Activated CD4-positive, alpha-beta memory T cell treated with anti-CD3 and anti-CD28 coated beads, Interleukin-2, amount 10 ng/mL, durations not matched to agents 7 days and 5 days (primary cell): ENCODE results near the gene HTR3E. TPM values are rescaled to one million over a fixed set of nuclear protein-coding genes. Genes with fewer than 3 reads are reported as not detected.
"Not testable (repeated sequence)": the region's sequence is repeated elsewhere in the genome, so short reads cannot be mapped to it uniquely, and the experiment has no call there.

Experiments
- CTCF ChIA-PET: fragments of 350-600 bp; sonication (Branson Sonifier 250); formaldehyde crosslinking; loops from one replicate; lab custom pipeline; 2021; ENCODE audit warnings: antibody characterized with exemption, inconsistent platforms; lab: Charles Lee
- POLR2A ChIA-PET: fragments of 350-600 bp; sonication (Branson Sonifier 250); formaldehyde crosslinking; loops from one replicate; lab custom pipeline; 2021; ENCODE audit warnings: antibody characterized with exemption; lab: Charles Lee
- DNase-seq: peaks from one replicate; pipeline ENCODE4 v3.0.0-alpha.2; 2020
- H3K27ac Mint-ChIP-seq: one replicate; pipeline ENCODE4 v1.8.0; 2021; ENCODE audit warnings: mild to moderate bottlenecking, mixed read lengths
- H3K27me3 Mint-ChIP-seq: one replicate; pipeline ENCODE4 v1.8.0; 2021; ENCODE audit warnings: mixed read lengths
- H3K36me3 Mint-ChIP-seq: one replicate; pipeline ENCODE4 v1.8.0; 2021; ENCODE audit warnings: low read depth, mixed read lengths
- H3K4me1 Mint-ChIP-seq: one replicate; pipeline ENCODE4 v1.8.0; 2021; ENCODE audit warnings: mixed read lengths
- H3K4me3 Mint-ChIP-seq: one replicate; pipeline ENCODE4 v1.8.0; 2021; ENCODE audit warnings: mild to moderate bottlenecking, mixed read lengths
- H3K9me3 Mint-ChIP-seq: one replicate; pipeline ENCODE4 v1.8.0; 2021; ENCODE audit warnings: mixed read lengths
- total RNA-seq, 2 experiments: library from RNA; stranded (reverse); gene quantifications; one replicate each; pipeline ENCODE4 v1.2.3, GENCODE V29; 2021

Gene HTR3E
- total RNA-seq, 2 experiments from 2014 or later, result not detected

DNA sequence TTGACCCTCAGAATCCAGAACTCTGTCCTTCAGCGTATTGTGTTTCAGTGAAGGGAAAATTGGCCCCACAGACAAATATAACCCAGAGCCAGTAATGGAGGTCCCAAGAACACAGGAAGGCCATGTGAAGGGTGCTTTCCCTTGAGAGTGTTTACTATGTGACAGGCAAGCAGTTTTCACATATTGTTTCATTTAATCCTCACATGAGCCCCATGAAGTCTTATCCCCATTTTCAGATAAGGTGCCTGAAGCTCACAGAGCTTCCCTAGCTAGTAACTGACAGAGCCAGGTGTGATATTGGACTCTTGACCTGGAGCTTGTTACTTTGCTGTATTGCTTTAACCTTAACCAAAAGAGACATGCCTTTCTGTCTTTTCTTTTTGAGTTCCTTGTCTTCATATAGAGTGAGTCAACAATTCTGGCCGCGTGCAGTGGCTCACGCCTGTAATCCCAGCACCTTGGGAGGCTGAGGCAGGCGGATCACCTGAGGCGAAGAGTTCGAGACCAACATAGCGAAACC lies 48.9 kb downstream of the HTR3E start:
- Mint-ChIP-seq H3K27me3 (no peaks in the 10 kb centered on the region), H3K36me3 (peaks cover 47% of the 10 kb centered on the region), H3K27ac (no peak overlapping the region), H3K4me3 (no peak overlapping the region), H3K9me3 (no peaks in the 10 kb centered on the region), H3K4me1 (peaks cover 3% of the 10 kb centered on the region)
- ChIA-PET POLR2A (interaction anchor here (1.0 to 2.6 kb wide), 3 partner anchors 10 to 36 kb away, joined by 3 to 7 read pairs (median 4); partner anchors contain the start of gene EIF2B5), CTCF (interaction anchor here (1.2 to 3.4 kb wide), 2 partner anchors 10 to 104 kb away, joined by 4 to 17 read pairs; partner anchors contain the start of genes EEF1AKMT4 and EIF2B5)
- no peak for DNase-seq

DNA sequence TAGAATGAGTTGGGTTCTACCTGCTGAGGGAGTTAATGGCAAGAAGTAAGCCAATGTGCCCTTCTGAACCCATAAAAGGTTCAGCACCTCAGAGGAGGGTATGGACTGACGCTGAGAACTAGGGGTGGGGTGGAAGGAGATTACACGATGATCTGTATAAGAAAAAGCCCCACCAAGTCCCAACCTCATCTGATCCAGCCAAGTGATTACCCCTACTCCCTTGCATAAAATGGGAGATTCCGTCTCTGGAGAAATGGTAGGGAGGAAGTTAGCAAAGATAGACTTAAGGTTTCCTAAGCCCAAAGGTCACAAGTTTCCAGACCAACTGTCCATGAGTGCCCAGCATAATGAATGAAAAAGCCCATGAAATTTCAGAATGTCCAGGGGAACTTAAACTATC lies 51.2 kb downstream of the HTR3E start:
- Mint-ChIP-seq H3K4me3 (no peak overlapping the region), H3K9me3 (no peaks in the 10 kb centered on the region), H3K4me1 (peaks cover 3% of the 10 kb centered on the region), H3K27ac (no peak overlapping the region), H3K27me3 (no peaks in the 10 kb centered on the region), H3K36me3 (peaks cover 25% of the 10 kb centered on the region)
- ChIA-PET CTCF (interaction anchor here (1.4 kb wide), 1 partner anchor 141 kb away, joined by 3 read pairs; no protein-coding TSS in a partner anchor), POLR2A (no interaction called here)
- DNase-seq, result no peak

DNA sequence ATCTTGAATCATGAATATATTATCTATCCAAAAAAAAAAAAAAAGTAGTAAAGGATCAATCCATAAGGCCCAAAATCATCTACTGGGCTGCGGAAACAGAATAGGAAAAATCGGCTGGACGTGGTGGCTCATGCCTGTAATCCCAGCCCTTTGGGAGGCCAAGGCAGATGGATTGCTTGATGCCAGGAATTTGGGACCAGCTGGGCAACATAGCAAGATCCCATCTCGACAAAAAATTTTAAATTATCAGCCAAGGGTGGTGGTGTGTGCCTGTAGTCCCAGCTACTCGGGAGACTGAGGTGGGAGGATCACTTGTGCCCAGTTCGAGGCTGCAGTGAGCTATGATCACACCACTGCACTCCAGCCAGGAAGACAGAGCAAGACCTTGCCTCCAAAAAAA lies 52.3 kb downstream of the HTR3E start:
- Mint-ChIP-seq H3K4me1 (peaks cover 7% of the 10 kb centered on the region), H3K4me3 (no peak overlapping the region), H3K27me3 (no peaks in the 10 kb centered on the region), H3K9me3 (no peaks in the 10 kb centered on the region), H3K27ac (no peak overlapping the region), H3K36me3 (peaks cover 16% of the 10 kb centered on the region)
- no peak for DNase-seq
- ChIA-PET CTCF (interaction anchor here (1.4 kb wide), 1 partner anchor 140 kb away, joined by 3 read pairs; no protein-coding TSS in a partner anchor), POLR2A (interaction anchor here (1.5 kb wide), 1 partner anchor 12 kb away, joined by 4 read pairs; no protein-coding TSS in a partner anchor)

DNA sequence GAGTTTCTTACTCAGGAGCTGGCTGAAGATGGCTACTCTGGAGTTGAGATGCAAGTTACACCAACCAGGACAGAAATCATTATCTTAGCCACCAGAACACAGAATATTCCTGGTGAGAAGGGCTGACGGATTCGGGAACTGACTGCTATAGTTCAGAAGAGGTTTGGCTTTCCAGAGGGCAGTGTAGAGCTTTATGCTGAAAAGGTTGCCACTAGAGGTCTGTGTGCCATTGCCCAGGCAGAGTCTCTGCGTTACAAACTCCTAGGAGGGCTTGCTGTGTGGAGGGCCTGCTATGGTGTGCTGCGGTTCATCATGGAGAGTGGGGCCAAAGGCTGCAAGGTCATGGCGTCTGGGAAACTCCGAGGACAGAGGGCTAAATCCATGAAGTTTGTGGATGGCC lies 52.9 kb downstream of the HTR3E start:
- peaks cover 14% of the 10 kb centered on the region for H3K36me3 Mint-ChIP-seq
- H3K27me3 Mint-ChIP-seq, H3K4me3 Mint-ChIP-seq, DNase-seq, H3K9me3 Mint-ChIP-seq, H3K27ac Mint-ChIP-seq, H3K4me1 Mint-ChIP-seq, CTCF ChIA-PET: not testable (repeated sequence)
- POLR2A ChIA-PET, result interaction anchor here (1.5 kb wide), 1 partner anchor 12 kb away, joined by 4 read pairs; no protein-coding TSS in a partner anchor

DNA sequence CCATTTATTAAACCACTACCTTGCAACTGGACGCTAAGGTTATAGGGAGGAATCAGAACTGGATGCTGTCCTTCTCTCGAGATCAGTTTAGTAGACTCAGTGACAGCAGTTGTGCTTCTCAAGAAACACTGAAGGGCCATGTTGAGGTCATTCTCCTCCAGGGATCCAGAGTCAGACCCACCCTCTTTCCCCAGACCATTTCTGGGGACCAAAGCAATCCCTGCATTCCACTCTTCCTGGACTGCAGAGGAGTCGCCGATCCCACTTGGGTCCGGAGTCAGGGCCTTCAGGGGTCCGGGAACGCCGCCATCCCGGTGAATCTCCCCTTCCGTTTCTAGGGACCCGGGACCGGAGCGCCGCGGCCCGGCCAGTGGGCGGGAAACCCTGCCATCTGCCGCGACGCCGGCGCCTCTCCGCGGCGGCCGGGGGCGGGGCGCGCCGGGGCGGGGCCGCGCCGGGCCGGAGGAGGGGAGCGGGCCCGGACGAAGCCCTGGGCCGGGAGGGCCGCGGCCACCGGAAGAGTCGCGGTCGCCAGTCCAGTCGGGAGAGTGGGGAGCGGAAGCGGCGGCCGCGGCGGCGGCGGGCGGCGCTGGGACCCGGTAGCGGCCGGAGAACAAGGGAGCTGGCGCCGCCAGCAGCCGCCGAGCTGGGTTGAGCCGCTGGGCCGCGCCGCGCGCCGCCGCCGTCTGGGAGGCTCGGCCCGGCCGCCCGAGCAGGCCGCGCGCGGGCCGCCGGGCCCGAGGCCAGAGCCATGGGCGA lies 58.2 kb downstream of the HTR3E start, which contains the start of gene DVL3:
DVL3 (plus strand) TSS at position 493 of the 759 bp plus-strand sequence; CDS start at position 752, 259 bp downstream.
- POLR2A ChIA-PET, result interaction anchor here (1.0 to 2.8 kb wide), 6 partner anchors 10 to 73 kb away, joined by 3 to 27 read pairs (median 4); partner anchors contain the start of genes ABCF3, AP2M1, EIF2B5 and VWA5B2
- Mint-ChIP-seq H3K36me3 (peaks cover 4% of the 10 kb centered on the region), H3K4me1 (peaks cover 25% of the 10 kb centered on the region), H3K4me3 (peak within 1 kb of the TSS; percentile 93), H3K27me3 (no peaks in the 10 kb centered on the region), H3K9me3 (no peaks in the 10 kb centered on the region), H3K27ac (peak within 1 kb of the TSS; percentile 79)
- CTCF ChIA-PET, result interaction anchor here (0.7 to 1.4 kb wide), 4 partner anchors 18 to 40 kb away, joined by 3 to 6 read pairs (median 4); partner anchors contain the start of gene ABCF3
- DNase-seq, result peak; percentile 59

DNA sequence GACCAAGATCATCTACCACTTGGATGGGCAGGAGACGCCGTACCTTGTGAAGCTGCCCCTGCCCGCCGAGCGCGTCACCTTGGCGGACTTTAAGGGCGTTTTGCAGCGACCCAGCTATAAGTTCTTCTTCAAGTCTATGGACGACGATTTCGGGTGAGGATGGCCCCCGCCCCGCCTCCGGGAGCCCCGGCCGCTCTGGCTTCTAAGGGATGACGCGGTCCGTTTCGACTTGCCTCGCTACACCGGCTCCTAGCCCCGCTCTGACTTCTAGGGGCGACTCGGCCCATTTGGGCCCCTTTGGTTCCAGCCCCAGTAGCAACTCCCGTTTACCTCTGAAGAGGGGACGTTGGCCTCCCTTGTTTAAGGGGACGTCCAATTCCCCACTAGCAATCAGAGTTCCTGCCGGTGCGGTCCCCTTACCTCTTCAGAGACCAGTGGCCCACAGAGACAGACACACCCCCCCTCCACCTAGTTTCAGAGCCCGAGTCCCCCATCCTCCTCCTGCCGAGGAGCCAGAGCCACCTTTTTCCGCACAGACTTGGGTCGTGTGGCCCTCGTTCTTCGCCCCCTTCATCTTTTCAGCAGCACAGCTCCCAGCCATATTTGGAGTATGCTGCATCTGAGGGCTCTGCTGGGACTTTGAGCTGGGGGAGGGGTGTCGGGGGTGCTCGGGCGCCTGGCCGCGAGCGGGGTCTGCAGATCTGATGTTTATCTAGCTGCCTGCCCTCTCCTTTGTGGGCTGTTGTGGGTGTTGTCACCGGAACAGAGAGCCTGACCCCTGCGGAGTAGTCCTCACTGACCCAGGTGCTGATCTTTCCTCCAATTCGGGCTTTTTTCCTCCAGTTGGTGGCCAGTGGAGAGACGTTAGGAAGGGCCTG lies 59.0 kb downstream of the HTR3E start:
- Mint-ChIP-seq H3K27me3 (no peaks in the 10 kb centered on the region), H3K4me1 (peaks cover 29% of the 10 kb centered on the region), H3K36me3 (peaks cover 4% of the 10 kb centered on the region), H3K4me3 (peak overlapping the region; percentile 93), H3K9me3 (no peaks in the 10 kb centered on the region), H3K27ac (peak overlapping the region; percentile 79)
- POLR2A ChIA-PET, result interaction anchor here (1.0 to 2.8 kb wide), 6 partner anchors 9 to 72 kb away, joined by 3 to 27 read pairs (median 4); partner anchors contain the start of genes ABCF3, AP2M1, EIF2B5 and VWA5B2
- CTCF ChIA-PET, result interaction anchor here (0.7 to 1.4 kb wide), 5 partner anchors 18 to 1187 kb away, joined by 3 to 6 read pairs (median 4); partner anchors contain the start of gene ABCF3
- DNase-seq, result peak; percentile 62

DNA sequence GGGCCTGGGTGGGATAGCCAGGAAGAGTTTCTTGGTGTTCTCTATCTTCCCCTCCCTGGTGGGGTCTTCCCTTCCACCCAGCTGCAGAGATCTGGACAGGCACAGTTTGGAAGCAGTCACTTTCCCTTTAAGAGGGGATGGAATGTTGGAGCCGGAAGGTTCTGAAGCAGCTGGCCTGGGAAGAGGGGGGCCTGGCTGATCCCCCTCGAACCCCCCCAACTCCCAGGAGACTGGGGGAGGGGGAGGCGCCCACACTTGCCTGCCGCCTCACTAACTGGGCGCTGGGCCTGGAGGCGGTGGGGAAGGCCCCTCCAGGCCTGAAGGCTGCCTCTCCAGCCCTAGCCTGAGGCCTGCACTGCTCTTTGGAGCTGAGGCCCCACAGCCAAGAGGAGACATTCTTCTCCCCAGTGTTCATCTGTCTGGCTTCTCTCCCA lies 59.7 kb downstream of the HTR3E start:
- Mint-ChIP-seq H3K4me3 (peak overlapping the region; percentile 93), H3K9me3 (no peaks in the 10 kb centered on the region), H3K27ac (peak overlapping the region; percentile 79)

More for the DNA sequence above, 59.7 kb downstream of the HTR3E start:
- Mint-ChIP-seq H3K27me3 (no peaks in the 10 kb centered on the region), H3K36me3 (peaks cover 4% of the 10 kb centered on the region), H3K4me1 (peaks cover 31% of the 10 kb centered on the region)
- POLR2A ChIA-PET, result interaction anchor here (1.5 to 2.8 kb wide), 2 partner anchors 9 to 22 kb away, joined by 4 to 27 read pairs; partner anchors contain the start of gene EIF2B5
- CTCF ChIA-PET, result interaction anchor here (0.7 to 1.4 kb wide), 2 partner anchors 29 to 1187 kb away, joined by 4 to 6 read pairs; partner anchors contain the start of gene ABCF3
- no peak for DNase-seq

Other genes starting within 250 kb of the HTR3E start
- gene PARL, start 212.2 kb upstream of the HTR3E start, total RNA-seq, result 10 to 100 TPM; 47.6 to 49.0 TPM
- 10 to 100 TPM; 24.1 to 25.3 TPM for gene ABCC5, start 79.2 kb upstream of the HTR3E start, total RNA-seq
- gene HTR3D, start 65.3 kb upstream of the HTR3E start, total RNA-seq, result not detected
- gene HTR3C, start 44.0 kb upstream of the HTR3E start, total RNA-seq, result not detected
- 10 to 100 TPM; 45.9 to 47.8 TPM for gene EIF2B5, start 38.3 kb downstream of the HTR3E start, total RNA-seq
- 10 to 100 TPM; 33.2 to 40.7 TPM for gene DVL3, start 58.3 kb downstream of the HTR3E start, total RNA-seq
- 100 to 1,000 TPM; 206 to 218 TPM for gene AP2M1, start 77.8 kb downstream of the HTR3E start, total RNA-seq
- gene ABCF3, start 89.1 kb downstream of the HTR3E start, total RNA-seq, result 10 to 100 TPM; 53.7 to 60.1 TPM
- gene VWA5B2, start 132.5 kb downstream of the HTR3E start, total RNA-seq, result not detected
- 10 to 100 TPM; 33.3 to 35.3 TPM for gene ALG3, start 151.9 kb downstream of the HTR3E start, total RNA-seq
- gene EEF1AKMT4, start 152.6 kb downstream of the HTR3E start, total RNA-seq, result 1 to 10 TPM; 3.1 to 3.8 TPM
- gene CAMK2N2, start 164.5 kb downstream of the HTR3E start, total RNA-seq, result under 1 TPM in 1 of 2 experiments, not detected in 1; 0.23 TPM
- gene ECE2, start 179.0 kb downstream of the HTR3E start, total RNA-seq, result not detected
- gene PSMD2, start 202.2 kb downstream of the HTR3E start, total RNA-seq, result 100 to 1,000 TPM; 177 TPM
- gene EIF4G1, start 217.5 kb downstream of the HTR3E start, total RNA-seq, result 100 to 1,000 TPM; 259 to 266 TPM
- 1 to 10 TPM; 6.5 to 8.7 TPM for gene FAM131A, start 240.5 kb downstream of the HTR3E start, total RNA-seq